NOMO-1 treated with dmso at 0.1 percent for 144 hours (cell line): ENCODE results near the gene UBN2.
A peak's percentile ranks its signal among the peaks of the same experiment; 100 is the strongest.

ENCODE experiments used
- DNase-seq: peaks from one replicate; lab custom pipeline; 2025; ENCODE audit not compliant: unreplicated experiment; lab: John Stamatoyannopoulos, UW

Gene UBN2

GRCh38 chr7:139231513-139232376 lies 708 bp downstream of the UBN2 start:
- DNase-seq = no peak

- DNase-seq = no peak
These were observed 1.3 kb downstream of the UBN2 start for GRCh38 chr7:139232377-139232717.

- no peak for DNase-seq
These were observed 1.9 kb downstream of the UBN2 start for GRCh38 chr7:139232904-139233303.

- DNase-seq = no peak
These were observed 10.2 kb downstream of the UBN2 start for GRCh38 chr7:139241258-139241657.

GRCh38 chr7:139242741-139243281 lies 11.8 kb downstream of the UBN2 start:
- no peak for DNase-seq

GRCh38 chr7:139245401-139245800 lies 14.4 kb downstream of the UBN2 start:
- DNase-seq = no peak

GRCh38 chr7:139246494-139246893 lies 15.5 kb downstream of the UBN2 start:
- no peak for DNase-seq

- DNase-seq = no peak
These were observed 15.9 kb downstream of the UBN2 start for GRCh38 chr7:139246905-139247304.

- DNase-seq = no peak
These were observed 18.3 kb downstream of the UBN2 start for GRCh38 chr7:139249179-139249810.

- DNase-seq = no peak
These were observed 21.4 kb downstream of the UBN2 start for GRCh38 chr7:139252451-139252850.

GRCh38 chr7:139254281-139254680 lies 23.2 kb downstream of the UBN2 start:
- DNase-seq = no peak

- DNase-seq = no peak
These were observed 23.7 kb downstream of the UBN2 start for GRCh38 chr7:139254728-139255127.

- no peak for DNase-seq
These were observed 24.3 kb downstream of the UBN2 start for GRCh38 chr7:139255290-139255689.

GRCh38 chr7:139259142-139259541 lies 28.1 kb downstream of the UBN2 start:
- no peak for DNase-seq

GRCh38 chr7:139264220-139264619 lies 33.2 kb downstream of the UBN2 start:
- no peak for DNase-seq

GRCh38 chr7:139265673-139266072 lies 34.6 kb downstream of the UBN2 start:
- peak; percentile 6 for DNase-seq

GRCh38 chr7:139271718-139272628 lies 40.9 kb downstream of the UBN2 start:
- DNase-seq = no peak

- no peak for DNase-seq
These were observed 53.3 kb downstream of the UBN2 start for GRCh38 chr7:139284252-139284896.

- no peak for DNase-seq
These were observed 55.1 kb downstream of the UBN2 start for GRCh38 chr7:139286144-139286543.

GRCh38 chr7:139292821-139293220 lies 61.8 kb downstream of the UBN2 start:
- DNase-seq = no peak

- no peak for DNase-seq
These were observed 62.5 kb downstream of the UBN2 start for GRCh38 chr7:139293534-139293933.
